WTC11 (cell line): ENCODE results near the gene PLPP1.

ENCODE experiments used
- FOXK1 ChIP-seq: sonication (generic); formaldehyde crosslinking; IDR thresholded peaks from 2 replicates; pipeline ENCODE4 v1.8.0; 2022; ENCODE audit warnings: mild to moderate bottlenecking, moderate library complexity, missing genetic modification reagents
- JUN ChIP-seq: sonication (generic); formaldehyde crosslinking; IDR thresholded peaks from 2 replicates; pipeline ENCODE4 v1.8.0; 2023; ENCODE audit warnings: mild to moderate bottlenecking, missing genetic modification reagents
- MXD4 ChIP-seq: fragments of 250-450 bp; sonication (Bioruptor Pico); IDR thresholded peaks from 2 replicates; pipeline ENCODE4 v1.8.0; 2021; ENCODE audit warnings: mild to moderate bottlenecking, moderate library complexity, borderline replicate concordance
- SMAD4 ChIP-seq: sonication (generic); formaldehyde crosslinking; IDR thresholded peaks from 2 replicates; pipeline ENCODE4 v1.8.0; 2022; ENCODE audit warnings: mild to moderate bottlenecking, missing genetic modification reagents
- TCF7 ChIP-seq: sonication (generic); formaldehyde crosslinking; IDR thresholded peaks from 2 replicates; pipeline ENCODE4 v1.8.0; 2022; ENCODE audit warnings: mild to moderate bottlenecking, low read depth, missing genetic modification reagents, moderate library complexity
- TEAD4 ChIP-seq: sonication (generic); formaldehyde crosslinking; IDR thresholded peaks from 2 replicates; pipeline ENCODE4 v1.8.0; 2022; ENCODE audit warnings: mild to moderate bottlenecking, missing genetic modification reagents
- ZNF121 ChIP-seq: sonication (generic); formaldehyde crosslinking; IDR thresholded peaks from 2 replicates; pipeline ENCODE4 v1.8.0; 2023; ENCODE audit warnings: missing genetic modification reagents
- TF ChIP-seq, protein P1 (sequence below): sonication (generic); formaldehyde crosslinking; IDR thresholded peaks from 2 replicates; pipeline ENCODE4 v1.8.1; 2022; ENCODE audit warnings: low read depth, missing genetic modification reagents, borderline replicate concordance
- TF ChIP-seq, protein P2 (sequence below): fragments of 200-600 bp; IDR thresholded peaks from 2 replicates; pipeline ENCODE4 v1.8.0; 2022; ENCODE audit warnings: antibody characterized with exemption

DNA sequence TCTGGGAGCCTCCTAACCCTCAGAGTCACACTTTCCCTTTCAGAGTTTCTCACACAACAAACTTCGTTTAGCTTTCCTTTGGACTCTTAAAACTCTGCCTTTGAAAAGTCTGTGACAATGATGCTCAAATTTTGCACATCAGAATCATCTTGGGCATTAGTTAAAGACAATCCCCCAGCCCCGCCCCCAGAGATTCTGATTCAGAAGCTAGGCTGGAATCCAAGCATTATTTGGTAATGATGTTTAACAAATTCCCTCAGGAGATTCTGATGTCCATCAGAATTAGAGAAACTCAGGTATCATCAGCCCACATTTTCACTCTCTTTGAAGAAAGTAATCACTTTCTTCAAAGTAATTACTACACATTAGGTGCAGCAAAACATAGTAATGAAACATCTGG lies 9.6 kb upstream of the PLPP1 start:
- TF ChIP-seq, protein P1, sequence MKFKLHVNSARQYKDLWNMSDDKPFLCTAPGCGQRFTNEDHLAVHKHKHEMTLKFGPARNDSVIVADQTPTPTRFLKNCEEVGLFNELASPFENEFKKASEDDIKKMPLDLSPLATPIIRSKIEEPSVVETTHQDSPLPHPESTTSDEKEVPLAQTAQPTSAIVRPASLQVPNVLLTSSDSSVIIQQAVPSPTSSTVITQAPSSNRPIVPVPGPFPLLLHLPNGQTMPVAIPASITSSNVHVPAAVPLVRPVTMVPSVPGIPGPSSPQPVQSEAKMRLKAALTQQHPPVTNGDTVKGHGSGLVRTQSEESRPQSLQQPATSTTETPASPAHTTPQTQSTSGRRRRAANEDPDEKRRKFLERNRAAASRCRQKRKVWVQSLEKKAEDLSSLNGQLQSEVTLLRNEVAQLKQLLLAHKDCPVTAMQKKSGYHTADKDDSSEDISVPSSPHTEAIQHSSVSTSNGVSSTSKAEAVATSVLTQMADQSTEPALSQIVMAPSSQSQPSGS (CRISPR knock-in tag), result no peak
- TF ChIP-seq, protein P2, sequence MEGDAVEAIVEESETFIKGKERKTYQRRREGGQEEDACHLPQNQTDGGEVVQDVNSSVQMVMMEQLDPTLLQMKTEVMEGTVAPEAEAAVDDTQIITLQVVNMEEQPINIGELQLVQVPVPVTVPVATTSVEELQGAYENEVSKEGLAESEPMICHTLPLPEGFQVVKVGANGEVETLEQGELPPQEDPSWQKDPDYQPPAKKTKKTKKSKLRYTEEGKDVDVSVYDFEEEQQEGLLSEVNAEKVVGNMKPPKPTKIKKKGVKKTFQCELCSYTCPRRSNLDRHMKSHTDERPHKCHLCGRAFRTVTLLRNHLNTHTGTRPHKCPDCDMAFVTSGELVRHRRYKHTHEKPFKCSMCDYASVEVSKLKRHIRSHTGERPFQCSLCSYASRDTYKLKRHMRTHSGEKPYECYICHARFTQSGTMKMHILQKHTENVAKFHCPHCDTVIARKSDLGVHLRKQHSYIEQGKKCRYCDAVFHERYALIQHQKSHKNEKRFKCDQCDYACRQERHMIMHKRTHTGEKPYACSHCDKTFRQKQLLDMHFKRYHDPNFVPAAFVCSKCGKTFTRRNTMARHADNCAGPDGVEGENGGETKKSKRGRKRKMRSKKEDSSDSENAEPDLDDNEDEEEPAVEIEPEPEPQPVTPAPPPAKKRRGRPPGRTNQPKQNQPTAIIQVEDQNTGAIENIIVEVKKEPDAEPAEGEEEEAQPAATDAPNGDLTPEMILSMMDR, result no peak
- TF ChIP-seq TCF7 (CRISPR knock-in tag) (no peak), FOXK1 (CRISPR knock-in tag) (no peak), ZNF121 (CRISPR knock-in tag) (no peak), TEAD4 (CRISPR knock-in tag) (no peak), MXD4 (CRISPR knock-in tag) (no peak), SMAD4 (no peak), JUN (no peak)
